Vagina (tissue), 2 donors: Measurements from ENCODE around the gene CASP2.

ENCODE experiments used
- CTCF ChIP-seq, 3 experiments: fragments of 450-650 bp in 2 of 3; fragments of 200-600 bp in 1 of 3; sonication (generic) in 1 of 3; IDR thresholded peaks; one replicate each; pipeline ENCODE4 v1.5.1; 2017 to 2019; ENCODE audit warnings: antibody characterized with exemption in 3 of 3, mild to moderate bottlenecking in 2 of 3, moderate library complexity in 2 of 3
- POLR2A ChIP-seq, 2 donors: fragments of 450-650 bp; IDR thresholded peaks; one replicate each; pipeline ENCODE4 v1.6.1; 2017; ENCODE audit warnings: antibody characterized with exemption in 2 of 2, mild to moderate bottlenecking in 2 of 2, moderate library complexity in 2 of 2
- POLR2AphosphoS5 ChIP-seq, 2 donors: sonication (generic); formaldehyde crosslinking; IDR thresholded peaks; one replicate each; pipeline ENCODE4 v1.9.0; 2017; ENCODE audit warnings: antibody characterized with exemption in 2 of 2, mild to moderate bottlenecking in 2 of 2, low read depth in 1 of 2; ENCODE audit not compliant: insufficient read depth in 1 of 2

GRCh38 chr7:143248761-143249354 is 39.3 kb upstream of the CASP2 start:
- no peak for TF ChIP-seq CTCF (IDR thresholded peaks at IDR 0.05)
- TF ChIP-seq POLR2AphosphoS5 (IDR thresholded peaks at IDR 0.05; ENCODE audit: insufficient read depth in 1 of 2, low read depth in 1 of 2), result no peak
- no peak for TF ChIP-seq POLR2A (IDR thresholded peaks at IDR 0.05)
